Rectal smooth muscle tissue (tissue), 1 donor: ENCODE data around the gene PTPN14.

Source experiments
- H3K27ac ChIP-seq: one replicate; pipeline ENCODE4 v1.7.0; 2013; ENCODE audit warnings: low read depth, low read length, inconsistent platforms
- H3K27me3 ChIP-seq: one replicate; pipeline ENCODE4 v1.7.0; 2013; ENCODE audit warnings: low read length; ENCODE audit not compliant: control insufficient read depth, insufficient read depth
- H3K36me3 ChIP-seq: one replicate; pipeline ENCODE4 v1.7.0; 2013; ENCODE audit warnings: low read length; ENCODE audit not compliant: control insufficient read depth, insufficient read depth
- H3K4me1 ChIP-seq: one replicate; pipeline ENCODE4 v1.7.0; 2013; ENCODE audit warnings: low read length; ENCODE audit not compliant: control insufficient read depth, insufficient read depth
- H3K4me3 ChIP-seq: one replicate; pipeline ENCODE4 v1.7.0; 2013; ENCODE audit warnings: low read length
- H3K9ac ChIP-seq: one replicate; pipeline ENCODE4 v1.7.0; 2013; ENCODE audit warnings: low read length

The PTPN14 gene

DNA sequence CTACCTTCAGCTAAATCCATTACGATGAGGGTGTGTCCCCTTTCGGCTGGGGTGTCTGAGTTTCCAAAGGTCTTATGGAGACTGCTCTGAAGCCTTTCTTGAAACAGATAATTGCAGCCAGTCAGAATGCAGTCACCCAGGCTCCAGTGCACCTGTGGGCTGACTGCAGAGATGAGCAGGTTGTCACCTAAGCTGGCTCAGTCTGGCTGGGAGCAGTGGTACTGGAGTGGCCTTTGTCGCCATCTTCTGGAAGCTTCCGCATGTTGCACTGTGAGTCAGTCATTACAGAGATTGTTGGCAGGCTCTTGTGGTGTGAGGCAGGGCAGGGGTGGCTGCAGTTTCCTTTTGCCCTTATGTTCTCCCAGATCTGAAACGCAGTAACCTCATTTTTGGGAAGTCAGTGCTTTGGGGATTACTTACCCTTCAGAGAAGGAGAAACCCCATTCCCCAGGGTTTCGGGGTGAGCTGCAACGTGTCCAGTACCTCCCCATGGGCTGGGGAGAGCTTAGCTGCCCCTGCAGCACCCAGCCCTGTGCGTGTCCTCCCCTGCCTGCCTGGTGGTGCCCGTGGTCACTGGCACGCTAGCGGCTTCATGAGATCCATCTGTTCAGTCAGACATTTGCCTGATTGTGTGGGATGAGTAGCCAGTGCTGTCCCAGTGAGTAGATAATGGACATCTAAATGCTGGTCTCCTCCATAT, 222.5 kb downstream of the PTPN14 start:
- H3K27me3 ChIP-seq: no peaks in the 10 kb centered on the region
- H3K4me3 ChIP-seq: no peak overlapping the region
- peaks cover 5% of the 10 kb centered on the region for H3K4me1 ChIP-seq
- H3K27ac ChIP-seq: no peak overlapping the region
- no peaks in the 10 kb centered on the region for H3K36me3 ChIP-seq
- H3K9ac ChIP-seq: no peak overlapping the region

- Histone ChIP-seq H3K27ac (no peak overlapping the region), H3K9ac (no peak overlapping the region), H3K27me3 (no peaks in the 10 kb centered on the region), H3K4me1 (no peaks in the 10 kb centered on the region), H3K4me3 (no peak overlapping the region), H3K36me3 (no peaks in the 10 kb centered on the region)
Observed at GRCh38 chr1:214327514-214327913, 223.9 kb downstream of the PTPN14 start.

DNA sequence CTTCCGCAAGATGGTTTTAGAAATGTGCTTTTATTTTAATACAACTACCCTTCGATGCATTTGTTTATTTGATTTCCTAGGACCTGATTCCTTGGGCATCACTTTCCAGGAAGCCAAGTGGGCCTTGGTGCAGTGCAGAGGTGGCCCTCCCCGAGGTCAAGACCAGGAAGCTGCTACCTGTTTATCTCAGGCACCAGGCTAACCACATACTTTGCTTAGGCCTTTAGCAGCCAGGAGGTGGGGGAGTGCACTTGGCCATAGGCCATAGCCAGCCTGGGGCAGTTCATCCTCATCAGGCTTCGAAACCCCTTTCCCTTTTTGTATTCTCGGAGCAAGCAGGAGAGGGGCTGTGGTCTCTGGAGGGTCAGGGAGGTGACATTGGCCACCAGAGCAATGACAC, 225.0 kb downstream of the PTPN14 start:
- H3K27me3 ChIP-seq: no peaks in the 10 kb centered on the region
- no peaks in the 10 kb centered on the region for H3K4me1 ChIP-seq
- H3K9ac ChIP-seq: no peak overlapping the region
- no peak overlapping the region for H3K4me3 ChIP-seq
- H3K27ac ChIP-seq: no peak overlapping the region
- no peaks in the 10 kb centered on the region for H3K36me3 ChIP-seq

GRCh38 chr1:214324896-214325800, 226.3 kb downstream of the PTPN14 start:
- H3K36me3 ChIP-seq: no peaks in the 10 kb centered on the region
- no peak overlapping the region for H3K9ac ChIP-seq
- no peaks in the 10 kb centered on the region for H3K4me1 ChIP-seq
- H3K27ac ChIP-seq: no peak overlapping the region
- no peaks in the 10 kb centered on the region for H3K27me3 ChIP-seq
- H3K4me3 ChIP-seq: no peak overlapping the region

DNA sequence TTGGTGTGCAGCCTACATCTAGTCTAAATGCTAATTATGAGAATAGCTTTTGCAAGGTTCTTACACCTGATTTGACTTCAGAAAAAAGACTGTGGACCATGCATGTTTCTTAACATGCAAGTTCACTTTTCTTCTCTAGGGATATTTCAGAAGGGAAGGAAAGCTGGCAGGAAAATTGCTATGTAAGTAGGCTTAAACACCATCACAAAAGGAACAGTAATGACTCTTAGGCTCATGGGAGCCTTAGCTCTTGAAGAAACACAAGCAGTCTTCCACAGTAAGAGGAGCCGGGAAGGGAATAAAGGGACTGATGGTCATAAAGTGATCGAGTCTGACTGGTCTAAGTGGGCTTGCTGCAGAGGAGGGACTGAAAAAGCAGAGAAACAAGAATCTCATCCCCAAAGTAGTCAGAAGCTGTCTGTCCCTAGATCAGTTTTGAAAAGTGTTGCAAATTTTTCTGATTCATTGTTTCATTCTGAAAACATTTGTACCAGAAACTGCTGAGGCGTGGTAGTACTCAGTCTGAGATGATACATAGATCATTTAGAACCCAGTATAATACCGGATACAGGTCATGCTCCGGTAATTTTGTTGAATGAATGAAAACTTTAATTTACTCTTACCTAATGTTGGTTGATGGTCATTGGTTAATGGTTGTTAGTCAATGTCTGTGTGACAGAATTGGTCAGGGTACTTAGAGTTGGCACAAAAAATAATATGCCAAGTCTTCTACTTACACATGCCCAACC, 229.5 kb downstream of the PTPN14 start:
- H3K27me3 ChIP-seq: no peaks in the 10 kb centered on the region

DNA sequence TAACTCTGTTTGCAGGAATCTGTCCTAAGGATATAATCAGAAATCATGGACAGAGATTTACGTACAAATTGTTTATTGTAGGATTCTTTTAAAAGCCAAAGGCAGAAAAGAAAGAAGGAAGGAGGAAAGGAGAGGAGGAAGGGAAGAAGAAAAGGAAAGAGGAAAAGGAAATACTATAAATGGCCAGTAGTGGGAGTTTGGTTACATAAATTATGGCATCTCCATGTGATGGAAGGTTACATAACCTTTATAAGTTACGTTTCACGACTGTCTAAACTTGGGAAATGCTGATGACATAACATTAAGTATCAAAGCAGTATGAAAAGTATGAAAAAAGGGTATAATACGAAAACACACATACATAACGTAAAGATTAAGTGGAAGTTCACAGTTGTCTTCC, 231.5 kb downstream of the PTPN14 start:
- Histone ChIP-seq H3K4me3 (no peak overlapping the region), H3K36me3 (no peaks in the 10 kb centered on the region), H3K4me1 (no peaks in the 10 kb centered on the region), H3K27me3 (no peaks in the 10 kb centered on the region), H3K9ac (no peak overlapping the region), H3K27ac (no peak overlapping the region)

More for the DNA sequence above, 229.5 kb downstream of the PTPN14 start:
- Histone ChIP-seq H3K9ac (no peak overlapping the region), H3K27ac (no peak overlapping the region), H3K4me1 (no peaks in the 10 kb centered on the region), H3K4me3 (no peak overlapping the region), H3K36me3 (no peaks in the 10 kb centered on the region)

DNA sequence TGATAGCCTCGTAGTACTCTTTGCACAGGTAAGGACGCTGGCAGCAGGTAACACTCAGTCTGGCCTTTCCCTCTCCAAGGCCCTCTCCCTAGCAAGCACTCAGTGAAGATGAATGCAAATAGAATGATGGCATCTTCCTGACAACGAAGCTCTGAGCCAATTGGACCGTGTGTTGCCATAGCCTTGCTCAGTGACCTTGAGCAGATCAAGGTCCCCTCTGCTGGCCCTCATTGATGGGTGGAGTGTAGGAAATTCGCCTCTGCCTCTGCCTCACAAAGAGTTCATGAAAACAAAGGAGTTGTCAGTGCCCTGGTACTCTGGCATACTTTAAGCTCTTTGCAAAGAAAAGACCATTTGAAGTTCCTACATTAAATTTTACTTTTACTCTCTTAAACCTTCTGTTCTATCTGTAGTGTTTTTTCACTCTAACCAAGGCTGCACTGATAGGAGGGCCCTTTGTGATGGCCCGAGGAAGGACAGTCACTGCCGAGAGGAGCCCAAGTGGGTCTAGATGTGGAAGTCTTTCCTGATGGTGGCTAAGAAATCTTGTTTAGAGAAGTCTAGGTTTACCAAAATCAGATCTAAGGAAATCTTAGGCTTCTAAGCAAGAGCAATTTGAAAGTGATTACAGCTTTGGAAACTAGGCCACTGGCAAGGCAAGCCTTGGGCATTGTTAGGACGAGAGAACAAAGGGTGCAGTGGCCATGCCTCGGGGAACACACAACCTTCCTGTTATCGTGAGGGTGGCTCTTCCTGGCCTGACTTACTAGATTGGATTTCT, 232.3 kb downstream of the PTPN14 start:
- Histone ChIP-seq H3K27me3 (no peaks in the 10 kb centered on the region), H3K36me3 (no peaks in the 10 kb centered on the region), H3K9ac (no peak overlapping the region), H3K4me3 (no peak overlapping the region), H3K27ac (no peak overlapping the region), H3K4me1 (no peaks in the 10 kb centered on the region)

DNA sequence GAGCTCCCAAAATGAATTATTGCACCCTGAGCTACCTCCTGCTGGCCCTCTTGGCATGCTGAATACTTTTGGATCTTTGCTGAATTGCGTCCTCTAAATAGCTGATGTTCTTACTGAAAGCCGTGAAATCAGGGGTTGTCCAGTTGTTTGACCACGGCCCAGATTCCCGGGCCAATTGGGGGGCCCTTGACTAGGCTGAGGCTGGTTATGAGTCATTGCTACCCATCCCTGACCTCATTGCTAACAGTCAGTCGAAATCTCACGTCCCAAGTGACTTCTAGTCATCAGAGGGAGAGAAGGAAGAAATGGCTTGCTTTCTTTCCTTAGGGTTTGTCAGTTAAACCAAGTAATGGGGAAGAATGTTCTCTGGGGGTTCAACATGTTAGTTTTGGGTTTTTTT, 233.0 kb downstream of the PTPN14 start:
- H3K4me3 ChIP-seq: no peak overlapping the region
- no peak overlapping the region for H3K9ac ChIP-seq
- no peaks in the 10 kb centered on the region for H3K4me1 ChIP-seq
- no peaks in the 10 kb centered on the region for H3K27me3 ChIP-seq
- H3K27ac ChIP-seq: no peak overlapping the region
- no peaks in the 10 kb centered on the region for H3K36me3 ChIP-seq

GRCh38 chr1:214317734-214318133, 233.7 kb downstream of the PTPN14 start:
- H3K4me1 ChIP-seq: no peaks in the 10 kb centered on the region
- no peak overlapping the region for H3K9ac ChIP-seq
- H3K27ac ChIP-seq: no peak overlapping the region
- no peaks in the 10 kb centered on the region for H3K27me3 ChIP-seq
- no peaks in the 10 kb centered on the region for H3K36me3 ChIP-seq
- no peak overlapping the region for H3K4me3 ChIP-seq

DNA sequence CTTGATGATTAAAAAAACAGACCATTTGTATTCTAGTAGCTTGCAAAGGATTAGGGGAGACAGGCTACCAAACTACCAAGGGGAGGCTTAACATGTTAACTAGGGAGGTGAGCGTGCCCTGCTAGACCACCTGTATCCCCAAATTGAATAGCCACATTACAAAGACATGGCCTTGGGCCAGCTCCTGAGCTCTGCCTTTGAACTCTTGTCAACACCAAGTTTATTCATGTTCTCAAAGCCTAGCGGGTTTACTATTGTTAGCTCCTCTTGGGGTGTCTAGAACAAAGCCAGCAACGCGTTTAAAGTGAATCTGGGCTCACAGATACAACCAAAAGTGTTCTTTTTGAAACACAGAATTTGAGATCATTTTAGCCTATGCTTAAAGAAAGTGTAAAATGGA, 234.1 kb downstream of the PTPN14 start:
- Histone ChIP-seq H3K4me3 (no peak overlapping the region), H3K4me1 (no peaks in the 10 kb centered on the region), H3K27ac (no peak overlapping the region), H3K27me3 (no peaks in the 10 kb centered on the region), H3K36me3 (no peaks in the 10 kb centered on the region), H3K9ac (no peak overlapping the region)

DNA sequence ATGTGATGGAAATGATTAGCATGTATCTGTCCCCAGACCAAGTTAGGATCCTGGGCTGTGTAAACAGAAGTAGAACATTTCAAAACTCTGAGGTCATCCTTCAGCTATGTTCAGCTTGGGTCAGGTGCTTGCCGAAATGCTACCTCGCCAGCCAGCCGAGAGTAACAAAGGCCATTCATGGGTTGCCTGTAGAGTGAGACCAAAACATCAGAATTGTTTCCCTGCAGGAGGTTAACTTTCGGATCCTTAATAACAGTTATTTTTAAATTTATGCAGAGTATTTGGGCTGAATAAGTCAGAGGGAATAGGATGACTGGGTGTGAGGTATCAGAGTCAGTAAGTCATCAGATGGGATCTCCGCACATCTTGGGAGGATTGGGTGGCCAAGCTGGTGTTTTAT, 234.8 kb downstream of the PTPN14 start:
- Histone ChIP-seq H3K27ac (no peak overlapping the region), H3K36me3 (no peaks in the 10 kb centered on the region), H3K9ac (no peak overlapping the region), H3K4me1 (no peaks in the 10 kb centered on the region), H3K4me3 (no peak overlapping the region), H3K27me3 (no peaks in the 10 kb centered on the region)
